ENCODE results near the gene FUZ.

GRCh38 chr19:49766930-49767299 is 46.2 kb downstream of the FUZ start, which contains the start of gene AP2A1:
- TF ChIP-seq CTCF (IDR thresholded peaks at IDR 0.05) (no peak), EZH2 (IDR thresholded peaks at IDR 0.05; ENCODE audit: borderline replicate concordance, insufficient read depth, low read depth, low read length, poor library complexity, severe bottlenecking) (no peak)
